WERI-Rb-1 (cell line): ENCODE data around the gene DNAI2.
"Not testable (repeated sequence)": the region's sequence is repeated elsewhere in the genome, so short reads cannot be mapped to it uniquely, and the experiment has no call there.

Experiments
- DNase-seq: peaks from one replicate; pipeline ENCODE4 v3.0.0-alpha.2; 2020
- H3K27ac ChIP-seq: fragments of 250-450 bp; sonication (Bioruptor Pico); 2 replicates; pipeline ENCODE4 v1.5.1; 2020; ENCODE audit warnings: mild to moderate bottlenecking, moderate library complexity
- H3K27me3 ChIP-seq: fragments of 250-450 bp; sonication (Bioruptor Pico); 2 replicates; pipeline ENCODE4 v1.5.1; 2021; ENCODE audit warnings: mild to moderate bottlenecking, low read depth, moderate library complexity; ENCODE audit not compliant: insufficient read depth, severe bottlenecking
- H3K36me3 ChIP-seq: fragments of 250-450 bp; sonication (Bioruptor Pico); 2 replicates; pipeline ENCODE4 v1.5.1; 2020; ENCODE audit warnings: mild to moderate bottlenecking, moderate library complexity
- H3K4me3 ChIP-seq: 2 replicates; pipeline ENCODE4 v1.5.1; 2011; ENCODE audit warnings: low read depth, mild to moderate bottlenecking, control low read depth, low read length
- H3K9me3 ChIP-seq: fragments of 250-450 bp; sonication (Bioruptor Pico); 2 replicates; pipeline ENCODE4 v1.5.1; 2021; ENCODE audit warnings: mild to moderate bottlenecking, moderate library complexity; ENCODE audit not compliant: severe bottlenecking
- CTCF ChIP-seq: IDR thresholded peaks from 2 replicates; pipeline ENCODE4 v1.5.1; 2011; ENCODE audit warnings: low read depth, mild to moderate bottlenecking, control low read depth, inconsistent platforms, low read length

The DNAI2 gene

GRCh38 chr17:74252211-74252610, 21.8 kb upstream of the DNAI2 start:
- Histone ChIP-seq H3K27me3 (no peaks in the 10 kb centered on the region), H3K36me3 (peaks cover 29% of the 10 kb centered on the region), H3K4me3 (no peak overlapping the region), H3K9me3 (no peaks in the 10 kb centered on the region), H3K27ac (no peak overlapping the region; the same call in 1 of the 2 replicates)
- TF ChIP-seq CTCF = no peak
- DNase-seq = no peak

GRCh38 chr17:74253036-74253435, 21.0 kb upstream of the DNAI2 start:
- H3K27ac ChIP-seq = no peak overlapping the region
- H3K4me3 ChIP-seq = no peak overlapping the region
- no peaks in the 10 kb centered on the region for H3K27me3 ChIP-seq
- peaks cover 29% of the 10 kb centered on the region for H3K36me3 ChIP-seq
- no peak for DNase-seq
- TF ChIP-seq CTCF = no peak
- H3K9me3 ChIP-seq = no peaks in the 10 kb centered on the region

GRCh38 chr17:74257311-74257710, 16.7 kb upstream of the DNAI2 start:
- DNase-seq = no peak
- Histone ChIP-seq H3K27ac (no peak overlapping the region), H3K9me3 (no peaks in the 10 kb centered on the region), H3K4me3 (no peak overlapping the region), H3K27me3 (no peaks in the 10 kb centered on the region), H3K36me3 (peaks cover 38% of the 10 kb centered on the region)
- TF ChIP-seq CTCF = no peak

GRCh38 chr17:74259667-74260524, 14.1 kb upstream of the DNAI2 start:
- H3K4me3 ChIP-seq = no peak overlapping the region
- no peak overlapping the region for H3K27ac ChIP-seq
- H3K36me3 ChIP-seq = peaks cover 18% of the 10 kb centered on the region
- TF ChIP-seq CTCF = no peak; the same call in 1 of the 2 replicates
- DNase-seq = no peak
- no peaks in the 10 kb centered on the region for H3K9me3 ChIP-seq
- no peaks in the 10 kb centered on the region for H3K27me3 ChIP-seq

- H3K27me3 ChIP-seq = no peaks in the 10 kb centered on the region
- TF ChIP-seq CTCF = no peak
- H3K4me3 ChIP-seq = no peak overlapping the region
- no peak for DNase-seq
- H3K9me3 ChIP-seq = no peaks in the 10 kb centered on the region
- peaks cover 15% of the 10 kb centered on the region for H3K36me3 ChIP-seq
- H3K27ac ChIP-seq = no peak overlapping the region
These were observed 13.5 kb upstream of the DNAI2 start for GRCh38 chr17:74260525-74260850.

GRCh38 chr17:74262601-74263000, 11.4 kb upstream of the DNAI2 start:
- H3K4me3 ChIP-seq = no peak overlapping the region
- peaks cover 5% of the 10 kb centered on the region for H3K9me3 ChIP-seq
- no peak for TF ChIP-seq CTCF
- H3K27ac ChIP-seq = no peak overlapping the region
- H3K36me3 ChIP-seq = peaks cover 15% of the 10 kb centered on the region
- DNase-seq = no peak
- no peaks in the 10 kb centered on the region for H3K27me3 ChIP-seq

GRCh38 chr17:74267054-74267453, 7.0 kb upstream of the DNAI2 start:
- H3K36me3 ChIP-seq, H3K27ac ChIP-seq, H3K27me3 ChIP-seq, DNase-seq, H3K9me3 ChIP-seq, H3K4me3 ChIP-seq: not testable (repeated sequence)
